OCI-LY7 (cell line): ENCODE results near the gene RNF5. TPM values are rescaled to one million over a fixed set of nuclear protein-coding genes. Genes with fewer than 3 reads are reported as not detected.
"Not testable (repeated sequence)": the region's sequence is repeated elsewhere in the genome, so short reads cannot be mapped to it uniquely, and the experiment has no call there.

ENCODE experiments used
- BruUV-seq: library from RNA; stranded (reverse); fragments of 400-500 nt; replicated peaks from 2 replicates; lab custom pipeline; 2021; lab: Mats Ljungman, UMichigan
- CTCF ChIA-PET: fragments of 300-600 bp; sonication (Branson Sonifier 250); formaldehyde crosslinking; loops from one replicate; lab custom pipeline; 2022; ENCODE audit warnings: antibody characterized with exemption; ENCODE audit not compliant: unreplicated experiment; lab: Charles Lee
- POLR2A ChIA-PET: fragments of 300-600 bp; sonication (Branson Sonifier 250); formaldehyde crosslinking; loops from one replicate; lab custom pipeline; 2022; ENCODE audit warnings: antibody characterized with exemption; lab: Charles Lee
- DNase-seq: peaks from one replicate; pipeline ENCODE4 v3.0.0-alpha.2; 2015; ENCODE audit warnings: low spot score
- H2AFZ ChIP-seq: fragments of 200-600 bp; sonication (generic), shearing (Covaris generic); 2 replicates; pipeline ENCODE4 v1.6.1; 2014; ENCODE audit warnings: mild to moderate bottlenecking, antibody characterized with exemption, low read length, moderate library complexity
- H3K27ac ChIP-seq: fragments of 200-600 bp; sonication (generic); 2 replicates; pipeline ENCODE4 v1.5.1; 2014; ENCODE audit warnings: mixed run types, low read depth, mild to moderate bottlenecking, moderate library complexity, low read length, inconsistent platforms; ENCODE audit not compliant: poor library complexity, severe bottlenecking
- H3K36me3 ChIP-seq: fragments of 200-600 bp; sonication (generic); 2 replicates; pipeline ENCODE4 v1.6.1; 2014; ENCODE audit warnings: mild to moderate bottlenecking, antibody characterized with exemption, low read length, moderate library complexity, mixed read lengths; ENCODE audit not compliant: insufficient read depth
- H3K4me1 ChIP-seq: fragments of 200-600 bp; sonication (generic); 2 replicates; pipeline ENCODE4 v1.5.1; 2014; ENCODE audit warnings: mild to moderate bottlenecking, low read length; ENCODE audit not compliant: insufficient read depth, poor library complexity, severe bottlenecking
- H3K4me2 ChIP-seq: fragments of 200-600 bp; sonication (generic); 2 replicates; pipeline ENCODE4 v1.6.1; 2014; ENCODE audit warnings: mild to moderate bottlenecking, low read length
- H3K4me3 ChIP-seq: fragments of 200-600 bp; sonication (generic); 2 replicates; pipeline ENCODE4 v1.5.1; 2014; ENCODE audit warnings: mild to moderate bottlenecking, low read depth, low read length; ENCODE audit not compliant: poor library complexity, severe bottlenecking
- H3K79me2 ChIP-seq: fragments of 200-600 bp; sonication (generic); 2 replicates; pipeline ENCODE4 v1.6.1; 2016; ENCODE audit warnings: low read depth, mild to moderate bottlenecking, low read length, moderate library complexity, mixed read lengths; ENCODE audit not compliant: insufficient read depth
- H3K9me2 ChIP-seq: fragments of 200-600 bp; sonication (generic); 2 replicates; pipeline ENCODE4 v1.6.1; 2016; ENCODE audit warnings: mild to moderate bottlenecking, low read length, mixed read lengths; ENCODE audit not compliant: insufficient read depth
- H3K9me3 ChIP-seq: fragments of 200-600 bp; sonication (generic); 2 replicates; pipeline ENCODE4 v1.6.1; 2014; ENCODE audit warnings: mild to moderate bottlenecking, mixed run types, low read length, mixed read lengths
- H4K20me1 ChIP-seq: fragments of 200-600 bp; sonication (generic); 2 replicates; pipeline ENCODE4 v1.6.1; 2014; ENCODE audit warnings: mild to moderate bottlenecking, antibody characterized with exemption, low read length, moderate library complexity, mixed read lengths; ENCODE audit not compliant: insufficient read depth
- CTCF ChIP-seq: fragments of 200-600 bp; sonication (generic); conservative IDR thresholded peaks from 2 replicates; pipeline ENCODE4 v1.5.1; 2014; ENCODE audit warnings: mild to moderate bottlenecking, antibody characterized with exemption, low read length, moderate library complexity, mixed read lengths
- EZH2phosphoT487 ChIP-seq: fragments of 200-600 bp; sonication (generic); IDR thresholded peaks from 2 replicates; pipeline ENCODE4 v1.6.1; 2018; ENCODE audit warnings: low read depth, borderline replicate concordance, mild to moderate bottlenecking, mixed run types, antibody characterized with exemption, low read length, moderate library complexity, mixed read lengths
- intact Hi-C: fragments of 100-400 bp; cut with micrococcal nuclease; formaldehyde crosslinking; loops from one replicate; pipeline ENCODE4 v1.10.0; 2022; ENCODE audit not compliant: unreplicated experiment
- total RNA-seq, 2 experiments: library from RNA; depleted of rRNA in 1 of 2; stranded (reverse); fragments of >200 nt in 1 of 2; shearing (Covaris generic) in 1 of 2; gene quantifications; 2 replicates each; pipeline ENCODE4 v1.2.3, GENCODE V29; 2014 to 2022

The RNF5 gene
- total RNA-seq, 2 experiments from 2014 or later: 50.6 to 59.9 TPM

- POLR2A ChIA-PET: interaction anchor here (0.5 to 1.0 kb wide), 2 partner anchors 11 to 19 kb away, joined by 3 read pairs; partner anchors contain the start of gene FKBPL
- H3K79me2 ChIP-seq: no peaks in the 10 kb centered on the region
- H2AFZ ChIP-seq: no peak overlapping the region
- H3K9me3 ChIP-seq: no peaks in the 10 kb centered on the region
- no peak overlapping the region for H3K4me2 ChIP-seq
- H3K9me2 ChIP-seq: no peaks in the 10 kb centered on the region
- no peak for DNase-seq
- no peak for TF ChIP-seq CTCF
- TF ChIP-seq EZH2phosphoT487: no peak
- no peaks in the 10 kb centered on the region for H3K36me3 ChIP-seq
- no peaks in the 10 kb centered on the region for H4K20me1 ChIP-seq
- H3K4me1 ChIP-seq: no peaks in the 10 kb centered on the region
- CTCF ChIA-PET: no interaction called here
- no peak overlapping the region for H3K27ac ChIP-seq
- intact Hi-C loops: no loop called here
- H3K4me3 ChIP-seq: no peak overlapping the region
- BruUV-seq: no TSS peak
These were observed 37.7 kb upstream of the RNF5 start for GRCh38 chr6:32140420-32141046.

DNA sequence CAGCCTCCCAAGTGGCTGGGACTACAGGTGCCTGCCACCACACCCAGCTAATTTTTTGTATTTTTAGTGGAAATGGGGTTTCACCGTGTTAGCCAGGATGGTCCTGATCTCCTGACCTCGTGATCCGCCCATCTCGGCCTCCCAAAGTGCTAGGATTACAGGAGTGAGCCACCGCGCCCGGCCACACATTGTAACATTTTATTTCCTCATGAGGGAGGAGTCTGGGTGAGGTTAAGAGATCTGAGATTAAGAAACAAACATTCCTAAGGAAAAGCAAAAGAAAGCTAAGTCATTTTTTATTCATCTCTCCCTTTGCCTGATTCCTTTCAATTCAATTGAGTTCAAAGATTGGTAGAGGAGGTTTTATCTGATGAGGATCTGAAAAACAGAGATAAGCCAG, 34.0 kb upstream of the RNF5 start:
- DNase-seq, H3K4me3 ChIP-seq, H3K4me1 ChIP-seq, H3K9me2 ChIP-seq, H3K27ac ChIP-seq, BruUV-seq, H4K20me1 ChIP-seq, H2AFZ ChIP-seq, H3K79me2 ChIP-seq, H3K9me3 ChIP-seq, intact Hi-C loops, H3K36me3 ChIP-seq, CTCF ChIA-PET, H3K4me2 ChIP-seq: not testable (repeated sequence)
- POLR2A ChIA-PET: interaction anchor here (0.5 kb wide), 1 partner anchor 81 kb away, joined by 3 read pairs; no protein-coding TSS in a partner anchor

GRCh38 chr6:32146287-32146686, 31.9 kb upstream of the RNF5 start:
- H3K4me2 ChIP-seq: no peak overlapping the region
- CTCF ChIA-PET: no interaction called here
- no peak overlapping the region for H3K4me3 ChIP-seq
- intact Hi-C loops: no loop called here
- no peak overlapping the region for H3K27ac ChIP-seq
- H3K4me1 ChIP-seq: no peaks in the 10 kb centered on the region
- no peak for TF ChIP-seq EZH2phosphoT487
- no peak for TF ChIP-seq CTCF
- no peaks in the 10 kb centered on the region for H3K9me2 ChIP-seq
- no peak overlapping the region for H2AFZ ChIP-seq
- DNase-seq: no peak
- H3K79me2 ChIP-seq: no peaks in the 10 kb centered on the region
- POLR2A ChIA-PET: no interaction called here
- BruUV-seq: no TSS peak
- H4K20me1 ChIP-seq: no peaks in the 10 kb centered on the region
- no peaks in the 10 kb centered on the region for H3K36me3 ChIP-seq
- no peaks in the 10 kb centered on the region for H3K9me3 ChIP-seq
